Gastroesophageal sphincter (tissue), 3 donors: Measurements from ENCODE around the gene EXOG.

Experiments used
- CTCF ChIP-seq, 4 experiments: fragments of 200-600 bp in 2 of 4; fragments of 450-650 bp in 2 of 4; sonication (generic) in 1 of 4; IDR thresholded peaks; one replicate each; pipeline ENCODE4 v1.5.1; 2017 to 2019; ENCODE audit warnings: antibody characterized with exemption in 4 of 4, mild to moderate bottlenecking in 2 of 4, moderate library complexity in 2 of 4
- EP300 ChIP-seq: sonication (generic); formaldehyde crosslinking; IDR thresholded peaks from one replicate; pipeline ENCODE4 v1.6.1; 2017; ENCODE audit warnings: antibody characterized with exemption, mild to moderate bottlenecking
- POLR2A ChIP-seq, 2 donors: fragments of 450-650 bp; IDR thresholded peaks; one replicate each; pipeline ENCODE4 v1.6.1; 2017; ENCODE audit warnings: antibody characterized with exemption in 2 of 2, mild to moderate bottlenecking in 2 of 2, moderate library complexity in 1 of 2
- POLR2AphosphoS5 ChIP-seq: sonication (generic); formaldehyde crosslinking; IDR thresholded peaks from one replicate; pipeline ENCODE4 v1.6.1; 2017; ENCODE audit warnings: antibody characterized with exemption

DNA sequence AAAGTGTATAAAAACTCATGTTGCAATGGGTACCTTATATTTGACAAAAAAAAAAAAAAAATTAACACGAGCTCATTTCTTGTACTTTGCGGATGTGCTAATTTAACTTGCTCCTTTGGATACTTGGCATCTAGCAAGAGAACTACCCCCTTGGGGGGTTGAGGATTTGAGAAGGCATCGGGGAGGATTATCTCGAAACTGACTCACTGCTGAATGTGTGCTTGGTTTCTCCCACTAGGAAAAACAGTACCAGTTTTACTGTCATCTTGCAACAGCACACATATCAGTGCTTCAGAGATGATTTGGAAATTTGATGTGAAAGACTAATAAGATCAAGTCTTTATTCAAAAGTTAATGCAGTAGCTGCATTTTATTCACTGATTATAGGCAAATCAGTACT lies 891 bp downstream of the EXOG start:
- TF ChIP-seq POLR2A (IDR thresholded peaks at IDR 0.05) (no peak), CTCF (IDR thresholded peaks at IDR 0.05) (no peak), POLR2AphosphoS5 (no peak), EP300 (no peak)
